ENCODE measurements around the gene MICOS13.
A peak's percentile ranks its signal among the peaks of the same experiment; 100 is the strongest.
"Not testable (repeated sequence)": the region's sequence is repeated elsewhere in the genome, so short reads cannot be mapped to it uniquely, and the experiment has no call there.

The MICOS13 gene, protein sequence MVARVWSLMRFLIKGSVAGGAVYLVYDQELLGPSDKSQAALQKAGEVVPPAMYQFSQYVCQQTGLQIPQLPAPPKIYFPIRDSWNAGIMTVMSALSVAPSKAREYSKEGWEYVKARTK

GRCh38 chr19:5680437-5681368, at the start of gene MICOS13, which contains the start of gene HSD11B1L:
MICOS13 (minus strand) TSS chr19:5680516; CDS start chr19:5680486, 30 bp downstream.
HSD11B1L (plus strand) TSS chr19:5681027; CDS start chr19:5684833, 3,806 bp downstream.
- peak; percentile 100 for DNase-seq

DNA sequence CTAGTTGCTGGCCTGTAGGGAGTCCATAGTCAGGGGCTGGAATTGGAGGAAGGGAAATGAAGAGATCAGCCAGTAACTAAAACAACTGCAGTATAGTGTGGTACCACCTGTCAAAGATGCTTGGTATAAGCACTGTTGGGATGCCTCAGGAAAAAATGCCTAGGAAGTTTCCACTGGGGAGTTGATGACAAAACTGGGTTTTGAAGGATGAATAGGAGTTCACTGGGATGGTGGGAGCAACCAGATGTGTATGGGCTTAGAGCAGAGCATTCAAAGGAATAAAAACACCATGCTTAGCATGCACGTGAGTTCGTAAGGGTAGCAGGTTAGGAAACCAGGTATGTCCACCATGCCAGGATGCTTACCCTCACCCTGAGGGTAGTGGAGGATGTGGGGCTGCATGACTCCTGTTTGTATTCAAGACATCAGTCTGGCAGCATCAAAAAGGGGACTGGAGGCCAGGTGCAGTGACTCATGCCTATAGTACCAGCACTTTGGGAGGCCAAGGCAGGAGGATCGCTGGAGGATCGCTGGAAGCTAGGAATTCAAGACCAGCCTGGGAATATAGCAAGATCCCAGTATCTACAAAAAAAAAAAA, 47.2 kb upstream of the MICOS13 start:
- DNase-seq, result no peak

DNA sequence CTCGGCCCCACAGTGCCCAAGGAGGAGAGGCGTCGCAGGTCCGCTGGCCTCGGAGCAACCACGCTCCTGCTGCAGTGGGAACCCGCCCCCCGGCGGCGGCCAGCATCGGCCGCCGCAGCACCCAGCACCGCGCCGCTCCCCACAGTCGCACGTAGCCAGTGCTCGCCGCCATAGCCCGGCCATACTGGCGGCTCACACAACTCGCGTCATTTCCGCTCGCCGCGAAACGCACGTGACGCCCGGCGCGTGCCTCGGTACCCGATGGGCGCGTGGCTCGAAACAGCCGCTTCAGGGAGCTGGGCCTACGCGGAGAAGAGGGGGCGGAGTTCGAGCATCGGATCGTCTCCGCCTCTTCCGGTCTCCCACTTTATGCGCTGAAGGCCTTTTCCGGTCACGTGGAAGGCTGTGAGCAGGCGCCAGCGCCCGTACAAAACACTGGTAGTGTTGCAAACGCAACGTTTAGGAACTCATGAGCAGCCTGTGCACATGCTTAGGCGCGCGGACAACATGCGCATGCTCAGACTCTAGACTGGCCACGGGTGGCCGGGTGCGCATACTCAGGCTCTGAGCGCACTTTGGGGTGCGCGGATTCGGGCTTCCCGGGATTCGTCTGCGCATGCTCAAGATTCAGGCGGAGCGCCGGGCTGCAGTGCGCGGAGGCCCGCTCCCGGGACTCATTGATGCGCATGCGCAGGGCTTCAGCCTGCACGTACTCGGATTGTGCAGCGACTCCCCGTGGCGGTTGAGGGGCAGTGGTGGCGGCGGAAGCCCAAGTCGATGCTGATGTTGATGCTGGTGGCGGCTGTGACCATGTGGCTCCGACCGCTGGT, 39.9 kb upstream of the MICOS13 start, which contains the start of the genes CATSPERD and LONP1:
Gene CATSPERD (plus strand): TSS at position 677 of the 830 bp plus-strand sequence. CDS start 101 bp downstream, at position 778.
Gene LONP1 (minus strand): TSS at position 186 of the 830 bp plus-strand sequence. CDS start 14 bp downstream, at position 172.
- peak; percentile 100 for DNase-seq

GRCh38 chr19:5719274-5719960, 39.1 kb upstream of the MICOS13 start:
- DNase-seq, result peak; percentile 39

GRCh38 chr19:5718579-5719273, 38.4 kb upstream of the MICOS13 start:
- no peak for DNase-seq

DNA sequence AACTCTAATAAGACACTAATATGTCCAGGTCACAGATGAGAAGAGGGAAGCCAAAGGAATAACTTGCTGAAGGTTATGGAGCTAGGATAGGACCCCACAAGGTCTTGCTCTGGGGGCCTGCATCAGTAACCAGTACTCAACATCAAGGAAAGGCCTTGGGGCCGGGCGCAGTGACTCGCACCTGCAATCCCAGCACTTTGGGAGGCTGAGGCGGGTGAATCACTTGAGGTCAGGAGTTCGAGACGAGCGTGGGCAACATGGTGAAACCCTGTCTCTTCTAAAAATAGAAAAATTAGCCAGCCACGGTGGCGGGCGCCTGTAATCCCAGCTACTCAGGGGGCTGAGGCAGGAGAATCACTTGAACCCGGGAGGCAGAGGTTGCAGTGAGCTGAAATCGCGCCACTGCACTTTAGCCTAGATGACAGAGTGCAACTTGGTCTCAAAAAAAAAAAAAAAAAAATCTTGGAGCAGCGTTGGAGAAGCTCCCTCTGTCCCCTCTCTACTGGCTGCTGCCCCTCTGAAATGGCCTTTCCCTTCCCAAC, 37.8 kb upstream of the MICOS13 start:
- DNase-seq, result no peak

DNA sequence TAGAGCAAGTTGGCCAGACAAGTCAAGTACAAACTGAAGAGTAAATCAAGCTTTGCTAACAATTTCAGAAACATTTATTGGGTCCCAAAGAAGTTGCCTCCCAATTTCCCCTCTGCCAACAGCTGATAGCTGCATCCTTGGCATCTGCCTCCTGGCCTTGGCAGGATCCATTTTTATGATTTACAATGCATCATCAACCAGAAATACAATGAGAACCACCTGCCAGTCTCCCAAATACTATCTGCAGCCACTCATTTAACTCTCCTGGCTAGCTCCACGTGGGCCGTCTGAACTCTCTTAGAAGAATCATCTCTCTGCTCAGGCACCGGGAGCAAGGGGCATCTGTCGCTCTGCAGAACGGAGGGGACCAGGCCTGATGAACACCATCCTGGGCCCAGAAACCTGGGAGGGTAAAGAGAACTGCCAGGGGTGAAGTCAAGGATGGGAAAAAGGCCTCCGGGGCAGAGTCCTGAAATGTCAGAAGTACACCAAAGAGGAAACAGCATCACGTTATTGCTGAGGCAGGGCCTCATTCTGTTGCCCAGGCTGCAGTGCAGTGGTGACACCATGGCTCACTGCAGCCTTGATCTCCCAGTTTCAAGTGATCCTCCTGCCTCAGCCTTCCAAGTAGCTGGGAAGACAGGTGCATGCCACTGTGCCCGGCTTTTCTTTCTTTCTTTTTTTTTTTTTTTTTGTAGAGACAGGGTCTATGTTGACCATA, 37.1 kb upstream of the MICOS13 start:
- no peak for DNase-seq

GRCh38 chr19:5714816-5715215, 34.5 kb upstream of the MICOS13 start:
- no peak for DNase-seq

GRCh38 chr19:5713228-5713627, 32.9 kb upstream of the MICOS13 start:
- DNase-seq, result no peak

DNA sequence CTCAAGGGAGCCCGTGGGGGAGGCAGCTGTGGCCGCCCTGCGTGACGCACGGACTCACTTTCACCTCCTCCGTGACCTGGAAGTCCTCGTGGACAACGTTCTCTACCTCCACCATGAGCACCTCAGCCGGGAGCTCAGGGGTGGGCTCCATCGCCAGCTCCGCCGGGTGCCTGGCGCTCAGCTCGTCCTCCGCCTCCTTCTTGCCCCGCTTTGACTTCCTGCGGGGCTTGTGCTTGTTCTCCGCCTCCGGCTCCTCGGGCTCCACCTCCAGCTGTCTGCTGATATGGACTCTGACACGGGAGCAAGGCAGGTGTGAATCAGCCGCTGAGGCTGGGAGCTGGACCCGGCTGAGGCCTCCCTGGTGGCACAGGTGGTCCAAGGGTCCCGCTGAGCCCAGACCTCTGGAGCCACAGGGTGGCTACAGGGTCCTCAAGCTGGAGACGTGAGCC, 31.4 kb upstream of the MICOS13 start:
- no peak for DNase-seq

GRCh38 chr19:5711025-5711424, 30.7 kb upstream of the MICOS13 start:
- no peak for DNase-seq

DNA sequence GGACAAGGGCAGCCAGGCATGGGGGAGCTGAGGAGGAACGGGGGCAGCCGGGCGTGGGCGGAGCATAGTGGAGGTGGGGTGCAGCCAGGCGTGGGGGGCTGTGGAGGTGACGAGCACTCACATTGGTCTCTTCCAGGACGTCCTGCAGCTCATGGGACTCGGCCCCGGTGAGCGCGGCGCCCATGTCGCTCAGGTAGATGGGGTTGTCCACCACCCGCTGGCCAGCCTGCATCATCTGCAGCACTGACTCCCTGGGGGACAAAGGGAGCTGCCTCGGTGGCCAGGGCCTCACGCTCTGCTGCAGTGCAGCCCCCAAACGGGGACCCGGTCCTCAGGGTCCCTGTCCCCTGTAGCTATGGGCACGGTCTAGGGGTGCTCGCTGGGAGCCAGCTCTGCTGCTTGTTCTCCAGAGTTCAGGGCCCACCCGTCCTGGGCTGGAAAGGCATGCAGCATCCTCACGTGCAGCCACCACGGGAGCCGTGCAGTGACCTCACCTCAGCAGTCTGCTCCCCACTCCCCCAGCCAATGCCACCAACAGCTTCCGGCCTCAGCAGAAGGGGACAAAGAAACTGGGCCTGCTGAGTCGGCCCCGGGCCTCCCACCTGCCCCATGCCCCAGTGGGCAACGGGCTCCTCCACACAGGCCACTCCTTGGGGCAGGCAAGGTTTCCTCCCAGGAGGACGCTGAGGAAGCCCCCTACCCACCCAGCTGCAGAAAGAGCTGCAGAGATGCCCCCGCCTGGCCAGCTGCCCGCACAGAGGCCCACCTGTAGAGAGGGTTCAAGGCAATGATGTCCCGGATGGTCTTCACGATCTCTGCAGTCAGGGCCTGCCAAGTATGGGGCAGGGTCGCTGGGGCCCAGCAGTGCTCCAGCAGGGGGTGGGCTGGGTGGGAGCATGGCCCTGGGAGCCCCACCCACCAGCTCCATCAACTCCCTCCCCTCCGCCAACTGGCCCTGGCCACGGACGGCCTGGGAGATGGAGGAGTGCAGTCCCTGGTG, 27.6 kb upstream of the MICOS13 start:
- no peak for DNase-seq

- no peak for DNase-seq
Measured at GRCh38 chr19:5706876-5707573, 26.7 kb upstream of the MICOS13 start.

DNA sequence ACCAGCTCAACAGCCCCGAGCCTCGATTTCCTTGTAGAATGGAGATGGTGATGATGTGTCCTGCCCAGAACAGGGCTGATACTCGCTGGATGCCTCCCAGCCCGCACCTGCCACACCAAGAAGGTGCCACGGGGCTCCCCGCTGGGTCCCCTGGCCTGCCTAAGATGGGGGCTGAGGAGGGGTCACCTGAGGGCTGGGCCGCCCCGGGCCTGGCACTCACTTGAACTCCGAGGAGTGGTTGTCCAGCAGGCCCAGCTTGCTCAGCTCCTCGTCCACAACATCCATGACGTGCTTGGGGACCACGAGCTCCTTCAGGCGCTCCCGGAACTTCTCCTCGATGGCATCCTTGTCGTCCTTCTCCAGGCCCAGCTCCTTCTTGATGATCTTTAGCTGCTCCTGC, 25.2 kb upstream of the MICOS13 start:
- no peak for DNase-seq

DNA sequence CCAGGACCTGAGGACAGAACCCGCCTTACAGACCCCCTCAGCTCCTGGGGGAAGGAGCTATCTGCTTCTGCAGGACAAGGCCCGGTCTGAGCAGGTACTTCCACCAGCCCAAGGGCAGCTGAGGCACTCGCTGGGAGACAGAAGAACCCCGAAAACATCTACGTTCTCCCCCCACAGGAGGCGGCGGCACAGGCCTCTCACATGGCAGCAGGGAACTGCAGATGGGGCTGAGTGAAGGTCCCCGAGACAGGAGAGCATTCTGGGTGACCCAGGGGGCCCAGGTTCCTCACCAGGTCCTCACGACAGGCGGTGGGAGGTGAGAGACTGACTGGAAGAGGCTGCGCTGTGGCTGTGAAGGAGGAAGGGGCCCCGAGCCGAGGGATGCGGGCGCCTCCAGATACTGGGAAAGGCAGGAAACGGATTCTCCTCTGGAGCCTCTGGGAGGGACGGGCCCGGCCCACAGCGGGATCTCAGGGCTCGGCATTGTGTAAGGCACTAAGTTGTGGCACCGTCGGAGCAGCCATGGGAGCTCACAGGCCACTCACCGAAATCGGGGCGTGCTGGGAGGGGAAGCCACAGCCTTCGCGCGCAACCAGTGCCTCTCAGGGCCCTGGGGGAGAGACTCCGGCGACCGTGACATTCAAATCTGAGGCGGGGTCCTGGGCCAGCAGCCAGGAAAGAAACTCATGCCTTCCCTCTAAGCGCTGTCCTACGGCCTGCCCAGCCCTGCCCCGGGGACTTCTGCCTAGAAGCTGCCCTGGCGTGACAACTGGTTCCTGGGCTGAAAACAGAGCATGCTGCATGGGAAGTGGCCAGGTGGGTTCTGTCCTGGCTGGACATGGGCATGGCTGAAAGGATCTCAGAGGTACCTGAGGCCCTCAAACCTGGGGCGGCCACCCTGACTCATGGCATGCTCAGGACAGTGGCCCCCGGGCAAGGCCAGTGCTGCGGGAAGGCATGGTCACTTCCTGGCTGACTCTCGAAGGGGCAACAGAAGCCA, 23.8 kb upstream of the MICOS13 start:
- DNase-seq, result no peak

DNA sequence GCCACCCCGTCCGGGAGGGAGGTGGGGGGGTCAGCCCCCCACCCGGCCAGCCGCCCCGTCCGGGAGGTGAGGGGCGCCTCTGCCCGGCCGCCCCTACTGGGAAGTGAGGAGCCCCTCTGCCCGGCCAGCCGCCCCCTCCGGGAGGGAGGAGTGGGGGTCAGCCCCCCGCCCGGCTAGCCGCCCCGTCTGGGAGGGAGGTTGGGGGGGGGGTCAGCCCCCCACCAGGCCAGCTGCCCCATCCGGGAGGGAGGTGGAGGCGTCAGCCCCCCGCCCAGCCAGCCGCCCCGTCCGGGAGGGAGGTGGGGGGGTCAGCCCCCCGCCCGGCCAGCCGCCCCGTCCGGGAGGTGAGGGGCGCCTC, 21.7 kb upstream of the MICOS13 start:
- not testable (repeated sequence) for DNase-seq

All from eye (tissue), 1 donor.